ENCODE data around the gene WIZ.

- TF ChIP-seq CTCF (IDR thresholded peaks at IDR 0.05) (no peak), POLR2AphosphoS5 (IDR thresholded peaks at IDR 0.05) (no peak), POLR2A (IDR thresholded peaks at IDR 0.05) (no peak)
Measured at GRCh38 chr19:15475169-15475568, 25.4 kb upstream of the WIZ start.

All from suprapubic skin (tissue), 4 donors.